T-helper 1 cell treated with Interleukin-12 subunit alpha and Interleukin-12 subunit beta and Interleukin-4 antibody, amounts not matched to agents 30 ng/mL and 1 ng/mL, for 36 hours (primary cell): ENCODE data around the gene EFEMP1. TPM values are rescaled to one million over a fixed set of nuclear protein-coding genes. Genes with fewer than 3 reads are reported as not detected.

Experiments
- intact Hi-C: fragments of 100-400 bp; cut with micrococcal nuclease; formaldehyde crosslinking; loops from one replicate; pipeline ENCODE4 v1.15.1; 2024
- total RNA-seq: library from RNA; stranded (reverse); gene quantifications from 2 replicates; pipeline ENCODE4 v1.2.3, GENCODE V29; 2022

Gene EFEMP1
- total RNA-seq, 1 donor from 2014 or later: not detected

GRCh38 chr2:55932843-55933242 lies 9.3 kb upstream of the EFEMP1 start:
- intact Hi-C loops: no loop called here

DNA sequence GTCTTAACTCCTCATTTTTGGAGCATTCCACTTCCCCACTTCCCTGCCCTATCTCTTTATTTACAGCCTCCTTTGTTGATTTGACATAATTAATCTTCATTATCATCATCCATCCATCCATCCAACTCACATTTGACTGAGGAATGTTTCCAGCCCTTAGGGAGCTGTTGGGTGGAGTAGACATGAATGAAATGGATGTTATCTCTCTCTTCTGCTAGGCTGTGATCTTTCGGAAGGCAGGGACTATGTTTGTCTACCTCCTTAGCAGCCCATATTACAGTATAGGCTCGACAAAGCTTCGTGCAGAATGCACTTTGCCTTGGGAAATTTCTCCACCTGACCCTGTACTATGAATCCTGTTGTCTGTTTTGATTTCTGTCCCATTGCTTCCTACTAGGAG lies 7.7 kb upstream of the EFEMP1 start:
- intact Hi-C loops: no loop called here

DNA sequence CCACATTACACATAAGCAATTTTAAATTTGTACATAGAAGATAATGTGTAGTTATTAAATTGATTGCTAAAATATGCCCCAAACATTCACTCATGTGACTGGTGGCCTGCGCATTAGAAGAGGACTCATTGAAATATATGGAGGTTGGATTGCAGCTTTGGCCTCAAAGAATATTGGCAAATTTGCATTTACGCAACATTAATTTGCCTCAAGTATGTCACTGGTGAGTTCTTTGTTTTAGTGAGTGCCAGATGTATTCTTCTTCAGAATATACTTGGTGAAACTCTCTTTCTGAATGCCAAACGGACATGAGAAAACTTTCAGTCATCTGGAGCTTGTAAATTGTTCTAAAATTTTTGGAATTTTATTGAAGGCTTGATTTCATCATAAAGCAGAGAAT lies 5.9 kb upstream of the EFEMP1 start:
- intact Hi-C loops: no loop called here

- intact Hi-C loops: no loop called here
Measured at GRCh38 chr2:55926974-55927373, 3.4 kb upstream of the EFEMP1 start.

DNA sequence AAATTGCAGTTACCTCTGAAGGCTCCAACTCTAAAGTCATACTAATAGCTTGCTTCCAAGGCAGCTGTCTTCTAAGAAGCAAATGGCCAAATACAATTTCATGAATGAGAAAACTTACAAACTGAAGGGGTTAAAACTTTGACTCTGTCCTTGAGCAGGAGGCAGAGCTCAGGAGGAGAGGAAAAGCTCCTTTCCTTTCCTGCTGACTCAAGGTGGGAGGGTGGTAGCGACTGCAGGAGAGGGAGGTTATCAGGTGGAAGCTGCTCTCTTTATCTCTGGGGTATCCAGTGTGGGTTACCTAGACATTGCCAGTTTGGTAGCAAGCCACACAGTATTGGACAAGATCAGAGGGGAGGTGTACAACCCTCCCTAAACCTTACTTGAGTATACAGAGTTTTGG lies 2.7 kb upstream of the EFEMP1 start:
- intact Hi-C loops: no loop called here

GRCh38 chr2:55923982-55924321 lies 370 bp upstream of the EFEMP1 start:
- intact Hi-C loops: no loop called here

DNA sequence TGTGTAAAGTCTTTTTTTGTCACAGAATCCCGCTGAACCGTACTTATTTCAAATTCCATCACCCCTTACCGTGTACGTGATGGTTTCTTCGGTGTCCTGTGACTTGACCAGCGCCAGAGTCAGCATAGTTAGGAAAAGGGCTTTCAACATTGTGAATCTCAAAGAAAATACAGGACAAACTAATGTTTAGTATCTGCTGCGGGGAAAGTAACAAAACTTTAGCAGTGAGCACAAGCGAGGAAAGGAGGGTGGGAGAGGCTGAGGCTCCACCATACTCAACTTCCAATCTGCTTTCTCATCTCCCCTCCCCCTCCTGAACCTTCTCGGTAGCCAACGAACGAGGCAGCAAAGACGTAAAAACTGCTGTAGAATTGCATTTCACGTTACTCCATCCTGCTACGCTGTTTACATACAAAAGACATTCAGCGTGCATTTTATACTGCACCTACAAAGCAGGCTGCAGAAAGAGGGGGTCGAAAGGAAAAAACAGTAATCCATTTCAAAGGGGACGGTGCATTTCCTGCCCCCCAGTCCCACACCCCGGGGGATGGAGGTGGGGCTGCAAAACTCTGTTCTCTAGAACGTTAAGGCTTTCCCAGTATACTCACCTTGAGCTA lies 1.2 kb downstream of the EFEMP1 start:
- intact Hi-C loops: no loop called here

DNA sequence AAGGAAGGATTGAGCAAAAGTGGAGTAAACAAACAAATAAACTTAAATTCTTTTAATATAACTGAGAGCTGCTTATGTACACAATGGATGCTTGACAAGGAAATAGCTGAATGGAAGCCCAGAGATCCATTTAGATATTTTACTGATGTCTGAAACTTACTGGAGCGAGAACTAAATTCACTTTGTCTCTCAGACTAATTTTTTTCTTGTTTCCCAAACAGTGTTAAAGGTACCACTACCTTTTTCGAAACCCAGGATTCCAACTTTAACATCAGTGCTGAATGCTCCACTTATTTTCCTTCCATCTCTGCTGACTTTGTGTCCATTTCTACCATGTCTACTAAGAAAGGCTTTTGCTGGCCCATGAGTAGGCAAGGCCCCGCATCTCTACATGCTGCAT lies 4.0 kb downstream of the EFEMP1 start:
- intact Hi-C loops: no loop called here

DNA sequence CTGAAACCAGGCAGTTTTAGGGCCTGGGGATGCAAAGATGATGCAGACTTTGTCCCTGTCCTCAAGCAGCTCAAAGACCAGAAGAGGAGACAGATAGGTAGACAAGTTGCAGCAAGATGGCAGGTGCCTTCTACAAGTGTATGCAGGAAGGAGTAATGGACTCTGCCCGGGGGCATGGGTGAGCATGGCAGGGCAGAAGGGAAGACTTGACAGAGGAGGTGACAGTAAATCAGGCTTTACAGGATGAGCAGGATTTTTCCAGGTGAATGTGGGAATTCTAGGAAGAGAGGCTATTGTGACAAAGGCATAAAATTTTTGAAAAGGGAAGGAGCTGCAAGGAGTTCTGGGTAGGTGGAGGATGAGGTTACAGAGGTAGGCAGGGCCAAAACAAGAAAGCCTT lies 4.7 kb downstream of the EFEMP1 start:
- intact Hi-C loops: no loop called here

- intact Hi-C loops: no loop called here
Measured at GRCh38 chr2:55917713-55918390, 5.7 kb downstream of the EFEMP1 start.

DNA sequence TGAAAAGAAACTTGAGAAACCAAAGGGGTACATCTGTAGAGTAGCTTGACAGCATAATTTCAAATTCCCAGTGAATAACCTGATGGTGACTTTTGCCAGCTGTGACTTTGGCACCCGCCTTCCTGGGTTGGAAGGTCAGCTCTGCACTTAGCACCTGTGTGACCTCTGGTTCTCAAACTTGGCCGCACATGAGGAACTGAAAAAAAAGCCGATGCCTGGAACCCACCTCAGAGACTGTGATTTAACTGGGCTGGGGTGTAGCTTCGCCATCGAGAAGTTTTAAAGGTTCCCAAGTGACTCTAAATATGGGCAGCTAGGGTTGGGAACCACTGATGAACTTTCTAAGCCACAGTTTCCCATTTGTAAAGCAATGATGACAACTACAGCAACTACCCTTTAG lies 6.5 kb downstream of the EFEMP1 start:
- intact Hi-C loops: no loop called here

GRCh38 chr2:55916473-55917049 lies 7.0 kb downstream of the EFEMP1 start:
- intact Hi-C loops: no loop called here

- intact Hi-C loops: no loop called here
Measured at GRCh38 chr2:55914786-55915185, 8.8 kb downstream of the EFEMP1 start.

- intact Hi-C loops: no loop called here
Measured at GRCh38 chr2:55912926-55913325, 10.7 kb downstream of the EFEMP1 start.

DNA sequence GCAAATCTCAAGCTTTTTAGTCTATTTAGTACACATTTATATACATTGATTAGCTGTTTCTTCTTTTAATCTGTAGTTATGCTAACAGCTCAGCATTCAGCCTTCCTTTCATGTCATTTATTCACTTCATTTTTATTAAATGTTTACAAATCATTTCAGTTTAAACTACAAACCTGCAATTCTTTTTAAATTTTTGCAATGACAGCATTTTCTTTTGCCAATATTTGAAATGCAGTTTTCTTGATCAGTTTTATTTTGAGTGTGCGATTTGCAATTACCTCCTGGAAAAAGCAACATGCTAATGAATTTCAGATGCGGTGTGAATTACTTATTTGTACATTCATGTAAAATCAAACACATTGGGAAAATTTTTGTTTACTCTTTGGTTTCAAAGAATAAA lies 13.5 kb downstream of the EFEMP1 start:
- intact Hi-C loops: no loop called here

DNA sequence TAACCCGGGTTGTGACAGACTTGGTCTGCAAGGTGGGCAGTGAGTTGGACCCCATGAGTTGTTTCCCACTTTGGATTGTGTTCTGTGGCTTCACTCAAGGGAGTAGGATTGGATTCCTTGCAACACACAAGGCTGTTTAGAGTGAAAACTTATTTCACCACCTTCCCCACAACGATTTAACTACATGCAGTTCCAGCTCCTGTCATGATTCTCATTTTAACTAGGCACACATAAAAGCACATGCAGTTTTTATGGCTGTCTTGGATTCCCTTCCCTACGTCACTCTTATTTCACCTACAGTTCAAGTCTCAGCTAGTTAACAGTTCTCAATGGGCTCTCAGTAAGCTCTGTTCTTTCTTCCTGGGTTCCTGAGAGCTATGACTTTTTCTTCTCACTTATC lies 15.9 kb downstream of the EFEMP1 start:
- intact Hi-C loops: no loop called here

GRCh38 chr2:55906993-55907392 lies 16.6 kb downstream of the EFEMP1 start:
- intact Hi-C loops: no loop called here

DNA sequence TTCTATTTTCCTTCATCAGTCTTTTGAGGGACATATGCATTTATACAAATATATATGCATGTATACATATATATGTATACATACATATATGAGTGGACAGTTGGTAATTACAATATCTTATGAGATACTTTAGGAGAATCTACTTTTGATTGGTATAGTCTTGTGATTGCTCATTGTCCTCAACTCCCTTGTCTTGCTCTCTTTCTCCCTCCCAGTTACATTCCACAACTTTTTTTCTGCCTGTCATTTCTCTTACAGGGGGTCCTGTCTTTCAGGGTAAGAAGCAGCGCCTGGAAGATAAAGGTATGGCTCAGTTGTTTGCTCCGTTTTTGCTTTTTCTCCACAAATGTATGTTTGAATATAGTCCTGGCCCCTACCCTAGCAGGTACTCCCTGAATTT lies 19.9 kb downstream of the EFEMP1 start:
- intact Hi-C loops: no loop called here

DNA sequence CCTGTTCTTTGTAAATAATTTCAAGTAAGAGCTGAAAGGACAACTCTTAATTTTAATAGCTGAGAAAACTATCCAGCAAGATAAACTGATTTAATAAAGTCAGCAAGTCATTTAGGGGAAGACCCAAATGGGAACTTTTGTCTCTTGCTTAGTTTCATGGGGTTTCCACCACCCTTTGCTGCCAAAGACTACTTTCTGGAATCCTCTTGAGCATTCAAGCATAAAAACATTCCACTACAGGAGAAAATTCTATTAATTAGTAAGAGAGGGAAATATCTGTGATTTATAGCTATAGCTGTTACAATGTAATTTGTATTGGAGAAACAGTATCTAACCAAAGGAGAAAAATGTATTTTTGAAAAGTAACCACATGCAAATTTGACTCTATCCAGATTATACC lies 20.6 kb downstream of the EFEMP1 start:
- intact Hi-C loops: no loop called here

DNA sequence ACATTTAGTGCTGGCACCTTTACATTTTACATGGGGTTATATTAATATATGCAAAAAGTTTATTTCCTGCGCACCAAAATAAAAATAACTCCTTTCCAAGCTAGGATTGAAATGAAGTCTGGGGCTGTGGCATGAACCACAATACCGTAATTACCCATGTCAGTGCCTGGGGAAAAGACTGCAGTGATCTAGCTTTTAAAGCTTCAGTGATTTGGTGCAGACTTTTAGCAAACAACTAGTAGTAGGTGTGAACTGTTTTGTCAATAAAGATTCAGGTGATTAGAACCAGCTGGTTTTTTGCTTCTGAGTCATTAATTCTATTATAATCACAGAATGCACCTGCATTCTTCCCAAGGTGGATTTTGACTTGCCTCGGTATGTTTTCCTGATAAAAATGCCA lies 21.2 kb downstream of the EFEMP1 start:
- intact Hi-C loops: no loop called here

DNA sequence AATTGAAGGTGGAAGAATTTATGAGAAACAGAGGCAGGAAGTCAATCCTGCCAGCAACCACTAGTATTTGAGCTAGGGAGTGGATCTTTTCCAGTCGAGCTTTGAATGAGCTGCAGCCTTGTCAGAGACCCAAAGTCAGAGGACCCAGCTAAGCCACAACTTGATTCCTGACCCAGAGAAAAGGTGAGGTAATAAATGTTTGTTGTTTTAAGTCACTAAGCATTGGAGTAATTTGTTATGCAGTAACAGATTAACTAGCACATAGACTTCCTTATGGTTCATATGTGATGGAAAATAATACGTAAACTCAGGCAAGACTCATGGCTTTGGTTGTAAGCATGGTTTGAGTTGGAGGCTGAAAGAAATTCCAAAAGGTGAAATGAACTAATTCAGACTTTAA lies 21.6 kb downstream of the EFEMP1 start:
- intact Hi-C loops: no loop called here

DNA sequence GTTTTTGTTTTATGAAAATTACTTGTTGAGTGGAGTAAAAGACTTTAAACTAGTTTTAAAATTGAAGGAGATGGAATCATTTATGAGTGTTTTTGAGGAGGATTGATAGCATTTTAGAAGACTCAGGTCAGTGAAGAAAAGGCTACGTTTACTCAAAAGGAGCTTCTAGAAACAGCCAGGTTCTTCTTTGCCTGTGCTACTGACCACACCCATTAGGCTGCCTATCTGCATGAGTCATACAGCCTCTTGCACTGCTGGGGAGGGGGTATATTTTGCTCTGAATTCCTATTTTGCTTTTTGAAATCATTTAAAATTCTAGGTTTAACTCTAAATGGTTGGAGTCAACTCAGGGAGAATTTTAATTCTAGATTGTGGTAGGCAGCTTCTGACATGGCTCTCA lies 22.3 kb downstream of the EFEMP1 start:
- intact Hi-C loops: no loop called here

DNA sequence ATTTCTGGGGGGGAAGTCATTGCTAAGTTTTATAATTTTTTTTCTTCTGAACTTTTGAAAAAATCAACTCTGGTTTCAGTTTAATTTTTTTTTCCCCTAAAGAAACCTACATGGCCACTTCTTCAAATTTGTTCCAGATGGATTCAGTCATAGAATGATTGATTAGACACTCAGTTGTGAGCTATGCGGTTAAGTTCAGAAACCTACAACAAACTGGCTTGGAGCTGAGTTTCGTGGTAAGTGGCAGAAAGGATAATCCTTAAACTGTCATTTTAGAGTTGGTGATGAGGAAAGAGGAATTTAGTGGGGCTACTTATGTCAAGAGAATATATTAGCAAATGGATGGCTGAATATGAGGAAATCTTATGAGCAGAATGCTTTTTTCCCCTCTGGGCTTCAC lies 23.7 kb downstream of the EFEMP1 start:
- intact Hi-C loops: no loop called here
